WTC11 (cell line): ENCODE measurements around the gene VSIG2. TPM values are rescaled to one million over a fixed set of nuclear protein-coding genes. Genes with fewer than 3 reads are reported as not detected.
A peak's percentile ranks its signal among the peaks of the same experiment; 100 is the strongest.

Experiments used
- ATAC-seq: fragments of 200-7000 bp; cut with Tn5 transposase; 2 replicates; pipeline ENCODE4 v1.10.0; 2021; ENCODE audit warnings: mild to moderate bottlenecking, moderate library complexity
- CTCF ChIA-PET: fragments of 300-600 bp; sonication (Branson Sonifier 250); formaldehyde crosslinking; loops from one replicate; lab custom pipeline; 2021; ENCODE audit warnings: antibody characterized with exemption; lab: Charles Lee
- POLR2A ChIA-PET: fragments of 350-600 bp; sonication (Branson Sonifier 250); formaldehyde crosslinking; loops from one replicate; lab custom pipeline; 2021; ENCODE audit warnings: antibody characterized with exemption; lab: Charles Lee
- DNase-seq: peaks from one replicate; pipeline ENCODE4 v3.0.0; 2021; ENCODE audit warnings: low spot score
- H3K27ac Mint-ChIP-seq: 2 replicates; pipeline ENCODE4 v1.8.0; 2021; ENCODE audit warnings: mixed read lengths
- H3K27me3 Mint-ChIP-seq: 2 replicates; pipeline ENCODE4 v1.8.0; 2021; ENCODE audit warnings: low read depth, mild to moderate bottlenecking, moderate library complexity, mixed read lengths
- H3K36me3 Mint-ChIP-seq: 2 replicates; pipeline ENCODE4 v1.8.0; 2021; ENCODE audit warnings: mixed read lengths
- H3K4me1 Mint-ChIP-seq: 2 replicates; pipeline ENCODE4 v1.8.0; 2022; ENCODE audit warnings: mixed read lengths
- H3K4me3 Mint-ChIP-seq: 2 replicates; pipeline ENCODE4 v1.8.0; 2021; ENCODE audit warnings: mild to moderate bottlenecking, moderate library complexity, mixed read lengths
- H3K9me3 Mint-ChIP-seq: 2 replicates; pipeline ENCODE4 v1.8.0; 2021; ENCODE audit warnings: mixed read lengths
- ATF2 ChIP-seq: sonication (generic); formaldehyde crosslinking; IDR thresholded peaks from 2 replicates; pipeline ENCODE4 v1.8.1; 2022; ENCODE audit warnings: low read depth, missing genetic modification reagents, borderline replicate concordance
- CBFB ChIP-seq: sonication (generic); formaldehyde crosslinking; IDR thresholded peaks from 2 replicates; pipeline ENCODE4 v1.8.1; 2022; ENCODE audit warnings: mild to moderate bottlenecking, low read depth, missing genetic modification reagents
- CTCF ChIP-seq: fragments of 200-600 bp; IDR thresholded peaks from 2 replicates; pipeline ENCODE4 v1.8.0; 2022; ENCODE audit warnings: antibody characterized with exemption
- EMX1 ChIP-seq: fragments of 250-450 bp; sonication (Bioruptor Pico); IDR thresholded peaks from 2 replicates; pipeline ENCODE4 v1.8.0; 2021; ENCODE audit warnings: mild to moderate bottlenecking
- ESRRA ChIP-seq: sonication (generic); formaldehyde crosslinking; IDR thresholded peaks from 2 replicates; pipeline ENCODE4 v1.8.1; 2022; ENCODE audit warnings: mild to moderate bottlenecking, missing genetic modification reagents, borderline replicate concordance
- HMGXB4 ChIP-seq: sonication (generic); formaldehyde crosslinking; IDR thresholded peaks from 2 replicates; pipeline ENCODE4 v1.8.1; 2023; ENCODE audit warnings: mild to moderate bottlenecking, moderate library complexity, missing genetic modification reagents
- IRF1 ChIP-seq: sonication (generic); formaldehyde crosslinking; IDR thresholded peaks from 2 replicates; pipeline ENCODE4 v1.8.0; 2023; ENCODE audit warnings: missing genetic modification reagents
- NFYB ChIP-seq: sonication (generic); formaldehyde crosslinking; conservative IDR thresholded peaks from 2 replicates; pipeline ENCODE4 v1.8.0; 2022; ENCODE audit warnings: low read depth, missing genetic modification reagents
- NR3C1 ChIP-seq: sonication (generic); formaldehyde crosslinking; conservative IDR thresholded peaks from 2 replicates; pipeline ENCODE4 v1.8.1; 2023; ENCODE audit warnings: low read depth, mild to moderate bottlenecking, missing genetic modification reagents
- TCF7 ChIP-seq: sonication (generic); formaldehyde crosslinking; IDR thresholded peaks from 2 replicates; pipeline ENCODE4 v1.8.0; 2022; ENCODE audit warnings: mild to moderate bottlenecking, low read depth, missing genetic modification reagents, moderate library complexity
- TEAD4 ChIP-seq: sonication (generic); formaldehyde crosslinking; IDR thresholded peaks from 2 replicates; pipeline ENCODE4 v1.8.0; 2022; ENCODE audit warnings: mild to moderate bottlenecking, missing genetic modification reagents
- ZNF138 ChIP-seq: sonication (generic); formaldehyde crosslinking; conservative IDR thresholded peaks from 2 replicates; pipeline ENCODE4 v1.8.1; 2022; ENCODE audit warnings: mild to moderate bottlenecking, moderate library complexity, missing genetic modification reagents
- ZNF232 ChIP-seq: sonication (generic); formaldehyde crosslinking; IDR thresholded peaks from 2 replicates; pipeline ENCODE4 v1.8.0; 2022; ENCODE audit warnings: mild to moderate bottlenecking, missing genetic modification reagents
- ZNF317 ChIP-seq: sonication (generic); formaldehyde crosslinking; IDR thresholded peaks from 2 replicates; pipeline ENCODE4 v1.8.1; 2023; ENCODE audit warnings: low read depth, mild to moderate bottlenecking, moderate library complexity, missing genetic modification reagents, borderline replicate concordance
- ZNF423 ChIP-seq: fragments of 250-450 bp; sonication (Bioruptor Pico); IDR thresholded peaks from 2 replicates; pipeline ENCODE4 v2.1.2; 2022; ENCODE audit warnings: mild to moderate bottlenecking, moderate library complexity
- total RNA-seq: library from RNA; stranded (reverse); gene quantifications from 3 replicates; pipeline ENCODE4 v1.2.3, GENCODE V29; 2021

Gene VSIG2
- total RNA-seq, 1 experiment from 2014 or later: 0.79 TPM

GRCh38 chr11:124768914-124769313 is 16.9 kb upstream of the VSIG2 start (continued):
- no peak for TF ChIP-seq NR3C1 (CRISPR knock-in tag)

- H3K4me3 Mint-ChIP-seq: no peak overlapping the region
- peaks cover 18% of the 10 kb centered on the region; the same call in 1 of the 2 replicates for H3K36me3 Mint-ChIP-seq
- ATAC-seq (no peak), DNase-seq (no peak)
- no peak overlapping the region for H3K27ac Mint-ChIP-seq
- peaks cover 19% of the 10 kb centered on the region for H3K27me3 Mint-ChIP-seq
- no peaks in the 10 kb centered on the region for H3K9me3 Mint-ChIP-seq
- peaks cover 17% of the 10 kb centered on the region for H3K4me1 Mint-ChIP-seq
- ChIA-PET CTCF (interaction anchor here (0.9 to 1.3 kb wide), 2 partner anchors 28 to 97 kb away, joined by 3 to 5 read pairs; no protein-coding TSS in a partner anchor), POLR2A (interaction anchor here (1.0 kb wide), 1 partner anchor 80 kb away, joined by 4 read pairs; no protein-coding TSS in a partner anchor)
- TF ChIP-seq IRF1 (CRISPR knock-in tag) (no peak), NFYB (CRISPR knock-in tag) (no peak), ZNF138 (CRISPR knock-in tag) (no peak), ATF2 (CRISPR knock-in tag) (no peak), ESRRA (no peak), ZNF232 (CRISPR knock-in tag) (no peak), TEAD4 (no peak)
- TF ChIP-seq, all 79 proteins: peak for 0
Observed at GRCh38 chr11:124766156-124766555, 14.1 kb upstream of the VSIG2 start.

GRCh38 chr11:124763156-124763947 is 11.3 kb upstream of the VSIG2 start:
- H3K36me3 Mint-ChIP-seq: peaks cover 7% of the 10 kb centered on the region; the same call in 1 of the 2 replicates
- no peak for TF ChIP-seq CBFB (CRISPR knock-in tag)
- peak; percentile 67 for TF ChIP-seq CTCF
- POLR2A ChIA-PET: interaction anchor here (0.6 to 1.0 kb wide), 4 partner anchors 20 to 107 kb away, joined by 3 to 4 read pairs (median 3); no protein-coding TSS in a partner anchor
- CTCF ChIA-PET: interaction anchor here (0.6 to 5.6 kb wide), 41 partner anchors 9 to 1439 kb away, joined by 3 to 61 read pairs (median 6); partner anchors contain the start of genes MSANTD2, NRGN, ROBO3 and SIAE
- peak overlapping the region; percentile 87 for H3K4me3 Mint-ChIP-seq
- ATAC-seq: peak; percentile 5
- H3K9me3 Mint-ChIP-seq: no peaks in the 10 kb centered on the region
- DNase-seq: peak; percentile 91
- H3K27me3 Mint-ChIP-seq: peaks cover 47% of the 10 kb centered on the region
- no peak overlapping the region for H3K27ac Mint-ChIP-seq
- peaks cover 35% of the 10 kb centered on the region for H3K4me1 Mint-ChIP-seq

- peak overlapping the region; percentile 87 for H3K4me3 Mint-ChIP-seq
- H3K27me3 Mint-ChIP-seq: peaks cover 54% of the 10 kb centered on the region
- ChIA-PET CTCF (interaction anchor here (0.6 to 5.6 kb wide), 29 partner anchors 11 to 184 kb away, joined by 3 to 61 read pairs (median 7); partner anchors contain the start of genes MSANTD2, NRGN, ROBO3 and SIAE), POLR2A (interaction anchor here (0.8 to 1.0 kb wide), 2 partner anchors 90 to 106 kb away, joined by 3 read pairs; no protein-coding TSS in a partner anchor)
- DNase-seq (peak; percentile 36), ATAC-seq (no peak)
- no peaks in the 10 kb centered on the region for H3K9me3 Mint-ChIP-seq
- TF ChIP-seq CTCF: no peak
- TF ChIP-seq TCF7 (CRISPR knock-in tag): no peak
- no peak for TF ChIP-seq ZNF317 (CRISPR knock-in tag)
- peak; percentile 36; the same call in 1 of the 2 replicates for TF ChIP-seq EMX1
- TF ChIP-seq NR3C1 (CRISPR knock-in tag): no peak
- peak; percentile 54; the same call in 1 of the 2 replicates for TF ChIP-seq HMGXB4 (CRISPR knock-in tag)
- TF ChIP-seq ZNF423 (CRISPR knock-in tag): peak; percentile 59; the same call in 1 of the 2 replicates
- H3K36me3 Mint-ChIP-seq: peaks cover 5% of the 10 kb centered on the region; the same call in 1 of the 2 replicates
- H3K4me1 Mint-ChIP-seq: peaks cover 42% of the 10 kb centered on the region
- H3K27ac Mint-ChIP-seq: no peak overlapping the region
Observed at GRCh38 chr11:124762624-124763155, 10.6 kb upstream of the VSIG2 start.
